ENCODE data around the gene RNF115. TPM values are rescaled to one million over a fixed set of nuclear protein-coding genes. Genes with fewer than 3 reads are reported as not detected.

Gene RNF115
- total and polyA plus RNA-seq, 2 of the 13 experiments (the other 11 are each of a cell fraction or from before 2014, with no cell fraction given): 6.0 to 10.1 TPM

DNA sequence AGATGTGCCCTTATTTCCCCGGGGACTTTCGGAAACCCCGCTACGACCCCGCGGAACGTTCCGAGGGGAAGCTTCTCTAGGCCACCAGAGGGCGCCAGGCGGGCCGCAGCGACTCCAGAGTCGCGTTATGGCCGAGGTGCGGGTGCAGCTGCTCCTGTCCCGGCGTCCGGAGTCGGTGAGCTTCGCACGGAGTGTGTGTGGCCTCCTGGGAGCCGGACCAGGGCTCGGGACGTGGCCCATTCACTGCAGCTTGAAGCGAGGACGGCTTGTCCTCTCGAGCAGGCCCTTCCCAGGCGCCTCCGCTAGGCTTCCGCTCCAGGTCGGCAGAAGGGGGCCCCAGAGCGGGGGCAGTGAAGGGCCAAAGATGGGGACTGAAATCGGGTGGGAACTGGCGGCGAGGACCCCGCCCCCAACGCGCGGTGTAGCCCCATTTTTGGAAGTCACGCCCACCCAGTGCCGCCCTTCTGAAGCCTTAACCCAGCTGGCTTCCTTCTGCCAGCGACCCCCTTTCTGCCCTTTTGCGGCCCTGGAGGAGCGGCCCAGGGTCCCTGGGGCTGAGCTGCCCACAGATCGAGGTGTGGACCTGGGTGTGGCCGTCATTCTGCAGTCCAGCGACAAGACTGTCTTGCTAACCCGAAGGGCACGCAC is 21.7 kb upstream of the RNF115 start, which contains the start of gene NUDT17 (continued):
- TF ChIP-seq MYNN (CRISPR knock-in tag; IDR thresholded peaks at IDR 0.05; ENCODE audit: low read depth) (no peak), ZNF598 (CRISPR knock-in tag; IDR thresholded peaks at IDR 0.05; ENCODE audit: borderline replicate concordance) (peak; percentile 62; the same call in 1 of the 2 replicates), ZNF615 (CRISPR knock-in tag; IDR thresholded peaks at IDR 0.05; ENCODE audit: borderline replicate concordance) (no peak), MBD4 (IDR thresholded peaks at IDR 0.05; ENCODE audit: borderline replicate concordance, low read length) (no peak), ZNF816 (CRISPR knock-in tag; IDR thresholded peaks at IDR 0.05; ENCODE audit: borderline replicate concordance) (no peak), ATRX (CRISPR knock-in tag; IDR thresholded peaks at IDR 0.05; ENCODE audit: borderline replicate concordance) (no peak), ZSCAN25 (CRISPR knock-in tag; IDR thresholded peaks at IDR 0.05) (no peak), ZNF451 (CRISPR knock-in tag; IDR thresholded peaks at IDR 0.05) (no peak), JUND (CRISPR knock-in tag; IDR thresholded peaks at IDR 0.05) (no peak), SSRP1 (CRISPR knock-in tag; IDR thresholded peaks at IDR 0.05) (no peak; the same call in 1 of the 2 replicates), ZNF460 (CRISPR knock-in tag; IDR thresholded peaks at IDR 0.05; ENCODE audit: borderline replicate concordance) (no peak), RBM39 (IDR thresholded peaks at IDR 0.05; ENCODE audit: low read depth, low read length, poor library complexity, severe bottlenecking) (peak; percentile 71), SPEN (CRISPR knock-in tag; IDR thresholded peaks at IDR 0.05; ENCODE audit: low read depth) (no peak), NFKB2 (CRISPR knock-in tag; IDR thresholded peaks at IDR 0.05; ENCODE audit: borderline replicate concordance) (peak; percentile 76; the same call in 1 of the 2 replicates), SALL1 (CRISPR knock-in tag; IDR thresholded peaks at IDR 0.05) (peak; percentile 73), STAT5B (CRISPR knock-in tag; IDR thresholded peaks at IDR 0.05) (no peak), ZNF850 (CRISPR knock-in tag; conservative IDR thresholded peaks at IDR 0.05) (no peak)
- TF ChIP-seq, protein P1, sequence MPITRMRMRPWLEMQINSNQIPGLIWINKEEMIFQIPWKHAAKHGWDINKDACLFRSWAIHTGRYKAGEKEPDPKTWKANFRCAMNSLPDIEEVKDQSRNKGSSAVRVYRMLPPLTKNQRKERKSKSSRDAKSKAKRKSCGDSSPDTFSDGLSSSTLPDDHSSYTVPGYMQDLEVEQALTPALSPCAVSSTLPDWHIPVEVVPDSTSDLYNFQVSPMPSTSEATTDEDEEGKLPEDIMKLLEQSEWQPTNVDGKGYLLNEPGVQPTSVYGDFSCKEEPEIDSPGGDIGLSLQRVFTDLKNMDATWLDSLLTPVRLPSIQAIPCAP (CRISPR knock-in tag; IDR thresholded peaks at IDR 0.05; ENCODE audit: low read depth): no peak
- TF ChIP-seq, protein P2, sequence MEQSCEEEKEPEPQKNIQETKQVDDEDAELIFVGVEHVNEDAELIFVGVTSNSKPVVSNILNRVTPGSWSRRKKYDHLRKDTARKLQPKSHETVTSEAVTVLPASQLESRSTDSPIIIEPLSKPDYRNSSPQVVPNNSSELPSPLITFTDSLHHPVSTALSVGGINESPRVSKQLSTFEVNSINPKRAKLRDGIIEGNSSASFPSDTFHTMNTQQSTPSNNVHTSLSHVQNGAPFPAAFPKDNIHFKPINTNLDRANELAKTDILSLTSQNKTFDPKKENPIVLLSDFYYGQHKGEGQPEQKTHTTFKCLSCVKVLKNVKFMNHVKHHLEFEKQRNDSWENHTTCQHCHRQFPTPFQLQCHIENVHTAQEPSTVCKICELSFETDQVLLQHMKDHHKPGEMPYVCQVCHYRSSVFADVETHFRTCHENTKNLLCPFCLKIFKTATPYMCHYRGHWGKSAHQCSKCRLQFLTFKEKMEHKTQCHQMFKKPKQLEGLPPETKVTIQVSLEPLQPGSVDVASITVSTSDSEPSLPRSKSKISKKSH (CRISPR knock-in tag; IDR thresholded peaks at IDR 0.05; ENCODE audit: borderline replicate concordance): 0 out of 2 replicates have a peak, but pooled peaks have one; percentile 33
- TF ChIP-seq, protein P3, sequence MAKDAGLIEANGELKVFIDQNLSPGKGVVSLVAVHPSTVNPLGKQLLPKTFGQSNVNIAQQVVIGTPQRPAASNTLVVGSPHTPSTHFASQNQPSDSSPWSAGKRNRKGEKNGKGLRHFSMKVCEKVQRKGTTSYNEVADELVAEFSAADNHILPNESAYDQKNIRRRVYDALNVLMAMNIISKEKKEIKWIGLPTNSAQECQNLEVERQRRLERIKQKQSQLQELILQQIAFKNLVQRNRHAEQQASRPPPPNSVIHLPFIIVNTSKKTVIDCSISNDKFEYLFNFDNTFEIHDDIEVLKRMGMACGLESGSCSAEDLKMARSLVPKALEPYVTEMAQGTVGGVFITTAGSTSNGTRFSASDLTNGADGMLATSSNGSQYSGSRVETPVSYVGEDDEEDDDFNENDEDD (CRISPR knock-in tag; IDR thresholded peaks at IDR 0.05; ENCODE audit: borderline replicate concordance): 0 out of 2 replicates have a peak, but pooled peaks have one; percentile 28
- TF ChIP-seq, protein P4, sequence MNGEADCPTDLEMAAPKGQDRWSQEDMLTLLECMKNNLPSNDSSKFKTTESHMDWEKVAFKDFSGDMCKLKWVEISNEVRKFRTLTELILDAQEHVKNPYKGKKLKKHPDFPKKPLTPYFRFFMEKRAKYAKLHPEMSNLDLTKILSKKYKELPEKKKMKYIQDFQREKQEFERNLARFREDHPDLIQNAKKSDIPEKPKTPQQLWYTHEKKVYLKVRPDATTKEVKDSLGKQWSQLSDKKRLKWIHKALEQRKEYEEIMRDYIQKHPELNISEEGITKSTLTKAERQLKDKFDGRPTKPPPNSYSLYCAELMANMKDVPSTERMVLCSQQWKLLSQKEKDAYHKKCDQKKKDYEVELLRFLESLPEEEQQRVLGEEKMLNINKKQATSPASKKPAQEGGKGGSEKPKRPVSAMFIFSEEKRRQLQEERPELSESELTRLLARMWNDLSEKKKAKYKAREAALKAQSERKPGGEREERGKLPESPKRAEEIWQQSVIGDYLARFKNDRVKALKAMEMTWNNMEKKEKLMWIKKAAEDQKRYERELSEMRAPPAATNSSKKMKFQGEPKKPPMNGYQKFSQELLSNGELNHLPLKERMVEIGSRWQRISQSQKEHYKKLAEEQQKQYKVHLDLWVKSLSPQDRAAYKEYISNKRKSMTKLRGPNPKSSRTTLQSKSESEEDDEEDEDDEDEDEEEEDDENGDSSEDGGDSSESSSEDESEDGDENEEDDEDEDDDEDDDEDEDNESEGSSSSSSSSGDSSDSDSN (CRISPR knock-in tag; IDR thresholded peaks at IDR 0.05): peak; percentile 93
- TF ChIP-seq, protein P5, sequence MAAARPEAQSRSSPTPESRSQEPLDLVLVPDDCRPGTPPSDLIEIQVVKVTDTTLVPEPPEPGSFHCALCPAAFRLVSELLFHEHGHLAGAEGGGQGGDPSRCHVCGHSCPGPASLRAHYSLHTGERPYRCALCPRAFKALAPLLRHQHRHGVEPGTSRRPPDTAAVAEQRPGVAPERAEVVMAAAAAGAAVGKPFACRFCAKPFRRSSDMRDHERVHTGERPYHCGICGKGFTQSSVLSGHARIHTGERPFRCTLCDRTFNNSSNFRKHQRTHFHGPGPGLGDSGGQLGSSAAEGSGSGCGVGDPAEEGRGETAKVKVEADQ (CRISPR knock-in tag; IDR thresholded peaks at IDR 0.05; ENCODE audit: borderline replicate concordance): no peak

Data from HepG2 (cell line).